ENCODE measurements around the gene COMMD10.
A peak's percentile ranks its signal among the peaks of the same experiment; 100 is the strongest.
"Not testable (repeated sequence)": the region's sequence is repeated elsewhere in the genome, so short reads cannot be mapped to it uniquely, and the experiment has no call there.

Gene COMMD10

GRCh38 chr5:116084871-116085715 is at the start of gene COMMD10:
COMMD10 (plus strand) TSS chr5:116085025.
- peak; percentile 66 for DNase-seq

- DNase-seq: no peak
These were observed 49.7 kb upstream of the COMMD10 start for GRCh38 chr5:116035123-116035522.

GRCh38 chr5:116037236-116037822 is 47.5 kb upstream of the COMMD10 start:
- DNase-seq: no peak

GRCh38 chr5:116038817-116039216 is 46.0 kb upstream of the COMMD10 start:
- DNase-seq: no peak

GRCh38 chr5:116042375-116042774 is 42.5 kb upstream of the COMMD10 start:
- DNase-seq: no peak

GRCh38 chr5:116044073-116044472 is 40.8 kb upstream of the COMMD10 start:
- no peak for DNase-seq

- no peak for DNase-seq
These were observed 39.0 kb upstream of the COMMD10 start for GRCh38 chr5:116045821-116046220.

GRCh38 chr5:116046261-116046660 is 38.6 kb upstream of the COMMD10 start:
- DNase-seq: no peak

GRCh38 chr5:116046823-116047222 is 38.0 kb upstream of the COMMD10 start:
- DNase-seq: no peak

GRCh38 chr5:116058346-116058936 is 26.4 kb upstream of the COMMD10 start:
- no peak for DNase-seq

GRCh38 chr5:116062352-116062751 is 22.5 kb upstream of the COMMD10 start:
- no peak for DNase-seq

GRCh38 chr5:116063950-116064349 is 20.9 kb upstream of the COMMD10 start:
- DNase-seq: no peak

- peak; percentile 25 for DNase-seq
These were observed 16.7 kb upstream of the COMMD10 start for GRCh38 chr5:116068028-116068632.

GRCh38 chr5:116071211-116071610 is 13.6 kb upstream of the COMMD10 start:
- DNase-seq: no peak

GRCh38 chr5:116075191-116075831 is 9.5 kb upstream of the COMMD10 start:
- DNase-seq: no peak

GRCh38 chr5:116076496-116076895 is 8.3 kb upstream of the COMMD10 start:
- no peak for DNase-seq

GRCh38 chr5:116078199-116078598 is 6.6 kb upstream of the COMMD10 start:
- no peak for DNase-seq

- no peak for DNase-seq
These were observed 536 bp upstream of the COMMD10 start for GRCh38 chr5:116084287-116084691.

GRCh38 chr5:116086309-116086708 is 1.5 kb downstream of the COMMD10 start:
- not testable (repeated sequence) for DNase-seq

GRCh38 chr5:116088062-116088461 is 3.2 kb downstream of the COMMD10 start:
- DNase-seq: no peak

GRCh38 chr5:116090302-116090701 is 5.5 kb downstream of the COMMD10 start:
- DNase-seq: no peak

GRCh38 chr5:116091416-116091815 is 6.6 kb downstream of the COMMD10 start:
- no peak for DNase-seq

- DNase-seq: no peak
These were observed 12.5 kb downstream of the COMMD10 start for GRCh38 chr5:116097301-116097700.
